Measurements from ENCODE around the gene MSH5. TPM values are rescaled to one million over a fixed set of nuclear protein-coding genes. Genes with fewer than 3 reads are reported as not detected.
A peak's percentile ranks its signal among the peaks of the same experiment; 100 is the strongest.

Gene MSH5
- total RNA-seq, 2 donors from 2014 or later: 13.3 to 34.2 TPM

DNA sequence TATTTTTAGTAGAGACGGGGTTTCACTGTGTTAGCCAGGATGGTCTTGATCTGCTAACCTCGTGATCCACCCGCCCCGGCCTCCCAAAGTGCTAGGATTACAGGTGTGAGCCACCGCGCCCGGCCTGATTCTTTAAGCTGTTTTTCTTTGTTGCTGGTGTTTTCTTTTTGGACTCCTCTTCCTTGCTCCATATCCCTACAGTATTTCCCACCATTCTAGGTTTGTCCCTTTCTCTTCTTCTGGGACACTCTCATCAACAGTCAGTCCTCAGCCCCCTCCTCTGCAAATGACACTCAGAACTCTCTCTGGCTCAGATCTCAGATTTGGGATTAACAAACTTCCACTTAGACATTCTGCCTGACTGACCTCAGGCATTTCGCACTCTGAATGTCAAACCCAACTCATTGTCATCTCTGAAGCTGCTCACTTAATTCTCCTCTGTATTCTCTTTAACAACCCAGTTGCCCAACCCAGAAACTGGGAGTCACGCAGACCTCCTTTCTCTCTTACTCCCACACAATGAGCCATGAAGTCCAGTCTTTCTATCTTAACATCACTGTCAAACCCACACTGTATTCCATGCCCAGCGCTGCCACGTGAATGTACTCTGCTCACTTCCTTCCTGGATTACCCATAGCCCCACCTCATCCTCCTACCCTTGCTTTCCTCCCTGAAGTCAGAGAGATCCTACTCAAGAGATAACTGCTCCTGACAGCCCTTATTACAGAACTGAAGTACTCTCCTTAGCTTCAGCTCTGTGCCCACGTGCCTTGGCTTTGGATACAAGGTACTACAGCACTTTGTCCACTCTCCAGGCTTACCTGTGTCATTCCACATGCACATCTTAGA lies 14.1 kb upstream of the MSH5 start:
- Histone ChIP-seq H3K27me3 (no peaks in the 10 kb centered on the region), H3K9ac (ENCODE audit: low read depth in 2 of 2, low read length in 2 of 2) (no peak overlapping the region), H3K36me3 (no peaks in the 10 kb centered on the region), H3K27ac (no peak overlapping the region), H3K4me3 (no peak overlapping the region), H3K4me1 (peaks cover 13% of the 10 kb centered on the region), H3K9me3 (no peaks in the 10 kb centered on the region)
- TF ChIP-seq, protein P1, sequence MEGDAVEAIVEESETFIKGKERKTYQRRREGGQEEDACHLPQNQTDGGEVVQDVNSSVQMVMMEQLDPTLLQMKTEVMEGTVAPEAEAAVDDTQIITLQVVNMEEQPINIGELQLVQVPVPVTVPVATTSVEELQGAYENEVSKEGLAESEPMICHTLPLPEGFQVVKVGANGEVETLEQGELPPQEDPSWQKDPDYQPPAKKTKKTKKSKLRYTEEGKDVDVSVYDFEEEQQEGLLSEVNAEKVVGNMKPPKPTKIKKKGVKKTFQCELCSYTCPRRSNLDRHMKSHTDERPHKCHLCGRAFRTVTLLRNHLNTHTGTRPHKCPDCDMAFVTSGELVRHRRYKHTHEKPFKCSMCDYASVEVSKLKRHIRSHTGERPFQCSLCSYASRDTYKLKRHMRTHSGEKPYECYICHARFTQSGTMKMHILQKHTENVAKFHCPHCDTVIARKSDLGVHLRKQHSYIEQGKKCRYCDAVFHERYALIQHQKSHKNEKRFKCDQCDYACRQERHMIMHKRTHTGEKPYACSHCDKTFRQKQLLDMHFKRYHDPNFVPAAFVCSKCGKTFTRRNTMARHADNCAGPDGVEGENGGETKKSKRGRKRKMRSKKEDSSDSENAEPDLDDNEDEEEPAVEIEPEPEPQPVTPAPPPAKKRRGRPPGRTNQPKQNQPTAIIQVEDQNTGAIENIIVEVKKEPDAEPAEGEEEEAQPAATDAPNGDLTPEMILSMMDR (IDR thresholded peaks at IDR 0.05): no peak
- no peak for DNase-seq
- intact Hi-C loops (cut with DNase I): no loop called here

- Histone ChIP-seq H3K27ac (peak overlapping the region; percentile 96), H3K9me3 (no peaks in the 10 kb centered on the region), H3K9ac (ENCODE audit: low read depth in 2 of 2, low read length in 2 of 2) (peak overlapping the region; percentile 4 to 95), H3K4me1 (peaks cover 13% of the 10 kb centered on the region), H3K27me3 (no peaks in the 10 kb centered on the region), H3K36me3 (peaks cover 6% of the 10 kb centered on the region), H3K4me3 (no peak overlapping the region)
- no peak for DNase-seq
- TF ChIP-seq, protein P1 (IDR thresholded peaks at IDR 0.05): no peak
- intact Hi-C loops (cut with DNase I): no loop called here
Observed at GRCh38 chr6:31727034-31727716, 12.6 kb upstream of the MSH5 start.

GRCh38 chr6:31727717-31728671 lies 11.8 kb upstream of the MSH5 start:
- no peaks in the 10 kb centered on the region for H3K27me3 ChIP-seq
- H3K36me3 ChIP-seq: peaks cover 10% of the 10 kb centered on the region
- peak overlapping the region; percentile 60 for H3K4me3 ChIP-seq
- intact Hi-C loops (cut with DNase I): no loop called here
- H3K27ac ChIP-seq: peak overlapping the region; percentile 96
- no peak for DNase-seq
- TF ChIP-seq, protein P1 (IDR thresholded peaks at IDR 0.05): no peak
- peaks cover 13% of the 10 kb centered on the region for H3K4me1 ChIP-seq
- peak overlapping the region; percentile 76 to 95 for H3K9ac ChIP-seq (ENCODE audit: low read depth in 2 of 2, low read length in 2 of 2)
- no peaks in the 10 kb centered on the region for H3K9me3 ChIP-seq

GRCh38 chr6:31728767-31729514 lies 10.9 kb upstream of the MSH5 start, which contains the start of gene DDAH2:
Gene DDAH2 (minus strand): TSS chr6:31729299. CDS start chr6:31729161, 138 bp downstream.
- TF ChIP-seq, protein P1 (IDR thresholded peaks at IDR 0.05): no peak
- Histone ChIP-seq H3K36me3 (peaks cover 14% of the 10 kb centered on the region), H3K4me3 (peak within 1 kb of the TSS; percentile 60), H3K27me3 (no peaks in the 10 kb centered on the region), H3K9ac (ENCODE audit: low read depth in 2 of 2, low read length in 2 of 2) (peak within 1 kb of the TSS; percentile 76 to 95), H3K27ac (peak within 1 kb of the TSS; percentile 96), H3K9me3 (no peaks in the 10 kb centered on the region), H3K4me1 (peaks cover 13% of the 10 kb centered on the region)
- intact Hi-C loops (cut with DNase I): no loop called here
- DNase-seq: no peak
